ENCODE results near the gene LPAR1.
"Not testable (repeated sequence)": the region's sequence is repeated elsewhere in the genome, so short reads cannot be mapped to it uniquely, and the experiment has no call there.

Gene LPAR1

DNA sequence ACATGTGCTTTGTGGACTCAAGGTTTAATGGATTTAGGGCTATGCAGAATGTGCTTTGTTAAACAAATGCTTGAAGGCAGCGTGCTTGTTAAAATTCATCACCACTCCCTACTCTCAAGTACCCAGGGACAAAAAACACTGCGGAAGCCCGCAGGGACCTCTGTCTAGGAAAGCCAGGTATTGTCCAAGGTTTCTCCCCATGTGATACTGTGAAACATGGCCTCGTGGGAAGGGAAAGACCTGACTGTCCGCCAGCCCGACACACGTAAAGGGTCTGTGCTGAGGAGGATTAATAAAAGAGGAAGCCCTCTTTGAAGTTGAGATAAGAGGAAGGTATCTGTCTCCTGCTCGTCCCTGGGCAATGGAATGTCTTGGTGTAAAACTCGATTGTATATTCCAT is 211.9 kb downstream of the LPAR1 start:
- DNase-seq = not testable (repeated sequence)

DNA sequence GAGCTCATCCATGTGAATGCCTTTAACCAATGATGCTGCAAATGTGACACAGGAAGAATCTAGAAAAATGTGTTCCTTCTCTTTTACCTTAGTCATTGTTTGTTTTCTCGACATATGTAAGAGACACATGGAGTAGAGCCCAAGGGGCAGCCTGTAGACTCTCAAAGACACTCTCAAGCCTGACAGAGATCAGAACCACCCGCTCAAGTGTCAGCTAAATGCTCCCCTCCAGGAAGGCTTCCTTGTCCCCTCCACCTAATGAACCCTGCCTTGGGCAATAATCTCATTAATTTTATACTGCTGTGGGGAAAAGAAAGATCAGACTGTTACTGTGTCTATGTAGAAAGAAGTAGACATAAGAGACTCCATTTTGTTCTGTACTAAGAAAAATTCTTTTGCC is 212.3 kb downstream of the LPAR1 start:
- no peak for DNase-seq

DNA sequence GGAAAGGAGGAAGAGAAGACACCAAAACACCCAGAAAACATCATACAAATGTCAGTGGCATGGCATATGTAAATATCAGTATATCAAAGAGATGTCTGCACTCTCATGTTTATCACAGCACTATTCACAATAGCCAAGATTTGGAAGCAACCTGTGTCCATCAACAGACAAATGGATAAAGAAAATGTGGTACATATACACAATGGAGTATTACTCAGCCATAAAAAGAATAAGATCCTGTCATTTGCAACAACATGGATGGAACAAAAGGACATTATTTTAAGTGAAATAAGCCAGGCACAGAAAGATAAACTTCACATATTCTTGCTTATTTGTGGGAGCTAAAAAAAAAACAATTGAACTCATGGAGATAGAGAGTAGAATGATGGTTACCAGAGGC is 213.1 kb downstream of the LPAR1 start:
- DNase-seq = not testable (repeated sequence)
